ENCODE measurements around the gene C5AR1. TPM values are rescaled to one million over a fixed set of nuclear protein-coding genes. Genes with fewer than 3 reads are reported as not detected.

C5AR1 gene
- polyA plus RNA-seq, 3 donors, result 143 to 1,132 (median 320) TPM

DNA sequence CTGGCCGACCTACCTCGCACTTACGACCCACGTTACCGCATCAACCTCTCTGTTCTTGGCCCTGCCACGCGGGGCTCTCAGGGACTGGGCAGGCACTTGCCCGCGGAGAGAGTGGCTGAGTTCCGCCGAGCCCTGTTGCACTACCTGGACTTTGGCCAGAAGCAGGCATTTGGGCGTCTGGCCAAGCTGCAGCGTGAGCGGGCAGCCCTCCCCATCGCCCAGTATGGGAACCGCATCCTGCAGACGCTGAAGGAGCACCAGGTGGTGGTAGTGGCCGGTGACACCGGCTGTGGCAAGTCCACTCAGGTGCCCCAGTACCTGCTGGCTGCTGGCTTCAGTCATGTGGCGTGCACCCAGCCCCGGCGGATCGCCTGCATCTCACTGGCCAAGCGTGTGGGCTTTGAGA is 43.6 kb downstream of the C5AR1 start:
- peaks cover 39% of the 10 kb centered on the region for H3K4me1 Mint-ChIP-seq
- Histone ChIP-seq H3K9me3 (replicated peaks in 1 of 2; ENCODE audit: control insufficient read depth in 1 of 2, insufficient read depth in 1 of 2, low read length in 2 of 2) (peaks cover 17 to 26% of the 10 kb centered on the region in 2 donors), H3K36me3 (replicated peaks in 1 of 2; ENCODE audit: control insufficient read depth in 1 of 2, insufficient read depth in 2 of 2, low read length in 2 of 2) (peaks cover 53 to 64% of the 10 kb centered on the region in 2 donors), H2AFZ (ENCODE audit: insufficient read depth, low read depth, low read length, poor library complexity, severe bottlenecking) (no peak overlapping the region), H3K4me2 (replicated peaks; ENCODE audit: extremely low read depth, low read length, poor library complexity, severe bottlenecking) (no peak overlapping the region), H3K27ac (ENCODE audit: low read depth in 1 of 2, low read length in 2 of 2) (no peak overlapping the region), H4K20me1 (ENCODE audit: insufficient read depth, low read length) (no peaks in the 10 kb centered on the region), H3K9ac (ENCODE audit: insufficient read depth, low read length, poor library complexity, severe bottlenecking) (no peak overlapping the region), H3K4me1 (ENCODE audit: control insufficient read depth in 1 of 2, insufficient read depth in 2 of 2, low read length in 2 of 2) (peaks cover 31 to 40% of the 10 kb centered on the region in 2 donors), H3K27me3 (ENCODE audit: control insufficient read depth in 2 of 2, insufficient read depth in 2 of 2, low read length in 2 of 2) (no peaks in the 10 kb centered on the region), H3K79me2 (ENCODE audit: insufficient read depth, low read length) (peaks cover 52% of the 10 kb centered on the region), H3K4me3 (replicated peaks in 1 of 3; ENCODE audit: low read depth in 2 of 3, low read length in 3 of 3) (no peak overlapping the region)
- H3K9me3 Mint-ChIP-seq, result peaks cover 9 to 30% (median 14%) of the 10 kb centered on the region in 7 donors
- H3K4me3 Mint-ChIP-seq, result no peak overlapping the region
- WGBS (ENCODE audit: insufficient coverage), result 98% methylated on average over 24 of the region's 24 CpGs
- intact Hi-C loops (cut with micrococcal nuclease), result loop anchor here in 1 of 2 donors (5.0 kb wide), 1 partner anchor 39 kb away; no protein-coding TSS in a partner anchor
- peak overlapping the region in 2 of 7 donors; percentile 2 to 89 for H3K27ac Mint-ChIP-seq
- TF ChIP-seq, protein P1, sequence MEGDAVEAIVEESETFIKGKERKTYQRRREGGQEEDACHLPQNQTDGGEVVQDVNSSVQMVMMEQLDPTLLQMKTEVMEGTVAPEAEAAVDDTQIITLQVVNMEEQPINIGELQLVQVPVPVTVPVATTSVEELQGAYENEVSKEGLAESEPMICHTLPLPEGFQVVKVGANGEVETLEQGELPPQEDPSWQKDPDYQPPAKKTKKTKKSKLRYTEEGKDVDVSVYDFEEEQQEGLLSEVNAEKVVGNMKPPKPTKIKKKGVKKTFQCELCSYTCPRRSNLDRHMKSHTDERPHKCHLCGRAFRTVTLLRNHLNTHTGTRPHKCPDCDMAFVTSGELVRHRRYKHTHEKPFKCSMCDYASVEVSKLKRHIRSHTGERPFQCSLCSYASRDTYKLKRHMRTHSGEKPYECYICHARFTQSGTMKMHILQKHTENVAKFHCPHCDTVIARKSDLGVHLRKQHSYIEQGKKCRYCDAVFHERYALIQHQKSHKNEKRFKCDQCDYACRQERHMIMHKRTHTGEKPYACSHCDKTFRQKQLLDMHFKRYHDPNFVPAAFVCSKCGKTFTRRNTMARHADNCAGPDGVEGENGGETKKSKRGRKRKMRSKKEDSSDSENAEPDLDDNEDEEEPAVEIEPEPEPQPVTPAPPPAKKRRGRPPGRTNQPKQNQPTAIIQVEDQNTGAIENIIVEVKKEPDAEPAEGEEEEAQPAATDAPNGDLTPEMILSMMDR (IDR thresholded peaks at IDR 0.05), result no peak
- peaks cover 0 to 3% (median 0%) of the 10 kb centered on the region in 3 donors for H3K27me3 Mint-ChIP-seq (ENCODE audit: low read depth in 3 of 3)
- H3K36me3 Mint-ChIP-seq, result peaks cover 73 to 77% of the 10 kb centered on the region in 2 donors
- no peak for DNase-seq

DNA sequence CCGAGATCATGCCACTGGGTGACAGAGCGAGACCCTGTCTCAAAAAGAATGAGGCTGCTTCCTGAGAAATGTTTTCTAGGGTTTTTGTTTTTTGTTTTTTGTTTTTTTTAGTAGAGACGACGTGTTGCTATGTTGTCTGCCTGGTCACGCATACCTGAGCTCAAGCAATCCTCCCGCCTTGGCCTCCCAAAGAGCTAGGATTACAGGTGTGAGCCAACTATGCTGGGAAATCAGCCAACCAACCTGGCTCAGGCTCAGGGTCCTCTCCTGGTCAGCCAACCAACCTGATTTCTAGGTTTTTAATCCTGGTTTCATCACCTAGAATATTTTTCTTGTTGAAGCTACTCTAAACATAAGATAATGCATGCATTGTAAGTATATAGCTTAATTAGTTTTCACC is 47.2 kb downstream of the C5AR1 start:
- Histone ChIP-seq H3K9ac (ENCODE audit: insufficient read depth, low read length, poor library complexity, severe bottlenecking) (no peak overlapping the region), H3K27ac (ENCODE audit: low read depth in 1 of 2, low read length in 2 of 2) (no peak overlapping the region), H3K27me3 (ENCODE audit: control insufficient read depth in 2 of 2, insufficient read depth in 2 of 2, low read length in 2 of 2) (no peaks in the 10 kb centered on the region), H3K4me3 (replicated peaks in 1 of 3; ENCODE audit: low read depth in 2 of 3, low read length in 3 of 3) (no peak overlapping the region), H2AFZ (ENCODE audit: insufficient read depth, low read depth, low read length, poor library complexity, severe bottlenecking) (no peak overlapping the region), H4K20me1 (ENCODE audit: insufficient read depth, low read length) (no peaks in the 10 kb centered on the region), H3K4me1 (ENCODE audit: control insufficient read depth in 1 of 2, insufficient read depth in 2 of 2, low read length in 2 of 2) (peaks cover 2 to 7% of the 10 kb centered on the region in 2 donors), H3K79me2 (ENCODE audit: insufficient read depth, low read length) (peaks cover 27% of the 10 kb centered on the region), H3K4me2 (replicated peaks; ENCODE audit: extremely low read depth, low read length, poor library complexity, severe bottlenecking) (no peak overlapping the region), H3K9me3 (replicated peaks in 1 of 2; ENCODE audit: control insufficient read depth in 1 of 2, insufficient read depth in 1 of 2, low read length in 2 of 2) (peaks cover 17 to 26% of the 10 kb centered on the region in 2 donors), H3K36me3 (replicated peaks in 1 of 2; ENCODE audit: control insufficient read depth in 1 of 2, insufficient read depth in 2 of 2, low read length in 2 of 2) (peaks cover 82 to 99% of the 10 kb centered on the region in 2 donors)
- H3K36me3 Mint-ChIP-seq, result peaks cover 91 to 98% of the 10 kb centered on the region in 2 donors
- DNase-seq, result no peak
- peaks cover 9 to 33% (median 14%) of the 10 kb centered on the region in 7 donors for H3K9me3 Mint-ChIP-seq
- no peak overlapping the region for H3K4me3 Mint-ChIP-seq
- TF ChIP-seq, protein P1 (IDR thresholded peaks at IDR 0.05), result no peak
- intact Hi-C loops (cut with micrococcal nuclease), result no loop called here
- WGBS (ENCODE audit: insufficient coverage), result 100% methylated on average over 6 of the region's 6 CpGs
- peak overlapping the region in 1 of 7 donors; percentile 61 for H3K27ac Mint-ChIP-seq
- peaks cover 0 to 2% (median 0%) of the 10 kb centered on the region in 3 donors for H3K27me3 Mint-ChIP-seq (ENCODE audit: low read depth in 3 of 3)
- H3K4me1 Mint-ChIP-seq, result peaks cover 11% of the 10 kb centered on the region
